ENCODE results near the gene ULK1.
A peak's percentile ranks its signal among the peaks of the same experiment; 100 is the strongest.
"Not testable (repeated sequence)": the region's sequence is repeated elsewhere in the genome, so short reads cannot be mapped to it uniquely, and the experiment has no call there.

ULK1 gene

DNA sequence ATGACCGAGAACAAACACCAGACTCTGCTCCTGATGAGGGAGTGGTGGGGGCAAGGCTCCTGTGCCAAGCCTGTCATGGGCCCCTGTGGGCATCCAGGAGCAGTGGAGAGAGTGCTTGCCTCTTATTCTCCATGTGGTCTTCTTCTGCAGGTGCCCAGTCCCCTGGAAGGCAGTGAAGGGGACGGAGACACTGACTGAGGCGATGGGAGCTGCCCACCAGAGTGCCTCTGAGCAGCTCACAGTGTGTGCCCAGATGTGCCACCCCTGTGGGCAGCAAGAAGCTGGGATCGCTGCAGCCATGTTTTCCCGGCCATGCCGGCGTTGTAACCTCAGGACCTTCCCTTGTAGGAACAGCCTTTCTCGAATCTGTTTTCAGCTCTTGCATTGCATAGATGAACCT lies 49.0 kb downstream of the ULK1 start:
- no peak for DNase-seq (ENCODE audit: low spot score)

DNA sequence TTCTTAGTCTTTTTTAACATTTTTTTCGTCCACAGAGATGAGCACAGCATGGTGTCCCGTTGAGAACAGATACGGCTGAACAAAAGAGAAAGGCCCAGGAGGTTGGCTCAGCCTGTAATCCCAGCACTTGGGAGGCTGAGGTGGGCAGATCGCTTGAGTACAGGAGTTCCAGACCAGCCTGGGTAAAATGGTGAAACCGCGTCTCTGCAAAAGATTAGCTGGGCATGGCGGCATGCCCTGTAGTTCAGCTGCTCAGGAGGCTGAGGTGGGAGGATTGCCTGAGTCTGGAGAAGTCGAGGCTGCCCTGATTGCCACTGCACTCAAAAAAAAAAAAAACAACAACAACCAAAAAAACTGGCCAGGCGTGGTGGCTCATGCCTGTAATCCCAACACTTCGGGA lies 49.5 kb downstream of the ULK1 start:
- DNase-seq (ENCODE audit: low spot score): no peak

DNA sequence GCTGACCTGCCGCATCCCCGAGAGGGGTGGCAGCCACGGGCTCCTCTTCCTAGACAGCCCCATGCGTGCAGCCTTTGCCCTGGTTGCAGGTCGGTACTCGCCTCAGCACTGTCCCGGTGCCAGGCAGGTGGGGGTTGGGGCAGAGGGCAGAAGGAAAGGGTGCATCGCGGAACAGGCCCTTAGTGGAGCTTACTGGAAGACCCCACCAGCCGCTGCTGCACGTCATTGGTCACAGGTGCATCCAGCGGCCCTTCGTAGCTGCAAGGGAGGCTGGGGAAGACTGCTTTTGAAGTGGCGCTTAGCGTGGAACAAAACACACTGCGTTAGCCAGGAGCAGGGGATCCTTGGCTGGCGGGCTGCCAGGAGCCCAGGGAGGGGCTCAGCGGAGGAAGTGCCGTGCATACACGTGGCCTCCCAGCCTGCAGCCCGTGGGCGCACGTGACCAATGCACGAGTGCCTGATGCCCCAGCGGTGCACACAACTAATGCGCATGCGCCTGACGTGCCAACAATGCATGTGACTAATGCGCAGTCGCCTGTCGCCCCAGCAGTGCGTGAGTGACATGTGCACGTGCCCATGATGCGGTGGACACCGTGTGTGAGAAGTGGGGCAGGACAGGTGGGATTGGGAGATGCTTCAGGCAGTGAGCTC lies 50.3 kb downstream of the ULK1 start:
- DNase-seq (ENCODE audit: low spot score): no peak

DNA sequence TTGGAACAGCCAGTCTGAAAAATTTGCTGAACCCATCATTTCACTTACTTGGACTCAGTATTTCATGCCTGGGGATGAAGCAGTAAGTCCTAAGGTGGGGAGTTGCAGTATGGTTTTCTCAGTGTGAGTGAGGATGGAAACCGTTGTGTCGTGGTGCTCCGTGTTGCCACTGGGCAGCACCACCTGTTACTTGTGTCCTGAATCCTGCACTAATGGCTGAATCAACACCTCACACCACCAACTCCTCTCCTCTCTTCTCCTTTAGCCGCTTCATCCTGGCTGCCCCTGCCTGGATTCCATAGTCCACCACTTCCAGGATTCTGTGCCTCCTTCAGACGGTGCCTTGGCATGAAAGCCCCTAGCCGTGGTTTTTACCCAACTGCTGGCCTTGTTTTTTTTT lies 52.3 kb downstream of the ULK1 start:
- DNase-seq (ENCODE audit: low spot score): no peak

DNA sequence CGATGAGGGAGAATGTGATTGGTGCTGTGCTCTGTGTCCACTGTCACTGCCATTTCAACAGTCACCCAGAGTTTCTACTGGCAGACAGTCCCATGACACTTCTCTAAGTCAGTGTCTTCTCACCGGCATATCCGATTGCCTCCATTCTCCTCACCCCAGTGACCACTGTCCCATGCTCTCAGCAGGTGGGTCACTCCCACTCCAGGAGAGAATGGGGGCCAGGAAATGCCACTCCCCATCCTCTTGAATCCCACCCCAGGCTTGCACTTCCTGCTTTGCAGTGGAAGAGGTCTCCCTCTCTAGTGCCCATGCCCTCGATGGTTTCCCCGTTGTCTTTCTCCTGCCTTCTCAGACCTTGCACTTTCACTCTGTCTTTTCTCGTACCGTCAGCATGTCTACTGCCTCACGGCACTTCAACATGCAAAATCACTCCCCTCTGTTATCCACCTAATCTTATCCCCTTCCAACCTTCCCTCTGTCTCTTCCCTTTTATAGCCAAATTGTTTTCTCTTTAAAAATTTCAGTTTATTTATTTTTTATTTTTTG lies 53.1 kb downstream of the ULK1 start:
- no peak for DNase-seq (ENCODE audit: low spot score)

DNA sequence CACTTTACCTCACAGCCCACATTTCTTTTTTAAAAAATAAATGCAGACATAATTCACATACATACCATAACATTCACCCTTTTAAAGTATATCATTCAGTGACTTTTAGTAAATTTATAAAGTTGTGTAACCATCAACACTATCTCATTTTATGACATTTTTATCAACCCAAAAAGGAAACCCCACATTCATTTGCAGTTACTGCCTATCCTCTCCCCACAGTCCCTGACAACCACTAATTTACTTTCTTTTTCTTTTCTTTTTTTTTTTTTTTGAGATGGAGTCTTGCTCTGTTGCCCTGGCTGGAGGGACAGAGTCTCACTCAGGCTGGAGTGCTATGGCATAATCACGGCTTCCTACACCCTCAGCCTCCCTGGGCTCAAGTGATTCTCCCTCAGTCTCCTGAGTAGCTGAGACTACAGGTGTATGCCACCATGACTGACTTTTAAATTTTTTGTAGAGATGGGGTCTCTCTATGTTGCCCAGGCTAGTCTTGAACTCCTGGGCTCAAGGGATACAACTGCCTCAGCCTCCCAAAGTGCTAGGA lies 53.8 kb downstream of the ULK1 start:
- no peak for DNase-seq (ENCODE audit: low spot score)

DNA sequence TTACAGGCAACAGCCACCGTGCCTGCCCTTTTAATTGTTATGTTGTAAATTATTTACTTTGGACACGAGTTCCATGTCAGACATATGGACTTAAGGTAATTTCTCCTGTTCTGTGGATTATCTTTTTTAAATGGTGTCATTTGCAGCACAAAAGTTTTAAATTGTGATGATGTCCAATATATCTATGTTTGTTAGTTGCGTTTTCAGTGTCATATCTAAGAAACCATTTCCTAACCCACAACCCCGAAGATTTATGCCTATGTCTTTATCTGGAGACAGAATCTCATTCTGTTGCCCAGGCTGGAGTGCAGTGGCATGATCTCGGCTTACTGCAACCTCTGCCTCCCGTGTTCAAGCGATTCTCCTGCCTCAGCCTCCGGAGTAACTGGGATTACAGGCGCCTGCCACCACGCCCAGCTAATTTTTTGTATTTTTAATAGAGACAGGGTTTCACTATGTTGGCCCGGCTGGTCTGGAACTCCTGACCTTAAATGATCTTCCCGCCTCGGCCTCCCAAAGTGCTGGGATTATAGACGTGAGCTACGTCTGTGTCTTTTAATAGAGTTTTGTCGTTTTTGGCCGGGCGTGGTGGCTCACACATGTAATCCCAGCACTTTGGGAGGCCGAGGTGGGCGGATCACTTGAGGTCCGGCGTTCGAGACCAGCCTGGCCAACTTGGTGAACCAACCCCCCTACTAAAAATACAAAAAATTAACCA lies 54.5 kb downstream of the ULK1 start:
- DNase-seq (ENCODE audit: low spot score): not testable (repeated sequence)

DNA sequence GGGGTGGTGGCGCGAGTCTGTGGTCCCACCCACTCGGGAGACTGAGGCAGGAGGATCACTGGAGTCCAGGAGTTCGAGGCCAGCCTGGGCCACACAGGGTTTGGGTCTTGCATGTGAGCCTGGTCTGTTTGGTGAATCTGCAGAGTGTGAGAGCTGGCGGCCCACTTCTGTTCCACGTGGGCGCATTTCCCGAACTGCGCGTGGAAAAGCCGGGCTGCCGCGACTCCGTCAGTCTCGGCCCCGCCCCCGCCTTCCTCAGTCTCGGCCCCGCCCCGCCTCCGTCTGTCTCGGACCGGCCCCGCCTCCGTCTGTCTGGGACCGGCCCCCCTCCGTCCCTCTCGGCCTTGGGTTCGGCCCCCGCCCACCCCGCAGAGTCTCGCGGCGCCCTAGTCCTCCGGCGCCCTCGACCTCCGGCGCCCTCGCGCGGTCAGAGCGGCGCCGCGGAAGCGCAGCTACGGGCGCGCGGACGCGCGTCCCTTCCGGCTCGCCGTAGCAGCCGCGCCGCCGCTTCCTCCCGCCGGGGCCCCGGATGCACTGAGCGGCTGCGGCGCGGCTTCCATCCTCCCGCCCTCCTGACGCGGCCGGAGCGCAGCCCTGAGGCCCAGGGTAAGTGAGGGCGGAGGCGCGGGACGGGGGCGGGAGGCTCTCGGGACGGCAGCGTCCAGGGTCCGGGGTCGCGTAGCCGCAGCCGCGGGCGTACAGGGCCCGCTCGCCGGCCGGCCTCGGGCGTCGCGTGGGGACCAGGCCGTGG lies 55.2 kb downstream of the ULK1 start, which contains the start of gene EP400:
Gene EP400 (plus strand): TSS at position 512 of the 751 bp plus-strand sequence. CDS start 10,678 bp downstream, outside the sequence.
- DNase-seq (ENCODE audit: low spot score): peak; percentile 96

DNA sequence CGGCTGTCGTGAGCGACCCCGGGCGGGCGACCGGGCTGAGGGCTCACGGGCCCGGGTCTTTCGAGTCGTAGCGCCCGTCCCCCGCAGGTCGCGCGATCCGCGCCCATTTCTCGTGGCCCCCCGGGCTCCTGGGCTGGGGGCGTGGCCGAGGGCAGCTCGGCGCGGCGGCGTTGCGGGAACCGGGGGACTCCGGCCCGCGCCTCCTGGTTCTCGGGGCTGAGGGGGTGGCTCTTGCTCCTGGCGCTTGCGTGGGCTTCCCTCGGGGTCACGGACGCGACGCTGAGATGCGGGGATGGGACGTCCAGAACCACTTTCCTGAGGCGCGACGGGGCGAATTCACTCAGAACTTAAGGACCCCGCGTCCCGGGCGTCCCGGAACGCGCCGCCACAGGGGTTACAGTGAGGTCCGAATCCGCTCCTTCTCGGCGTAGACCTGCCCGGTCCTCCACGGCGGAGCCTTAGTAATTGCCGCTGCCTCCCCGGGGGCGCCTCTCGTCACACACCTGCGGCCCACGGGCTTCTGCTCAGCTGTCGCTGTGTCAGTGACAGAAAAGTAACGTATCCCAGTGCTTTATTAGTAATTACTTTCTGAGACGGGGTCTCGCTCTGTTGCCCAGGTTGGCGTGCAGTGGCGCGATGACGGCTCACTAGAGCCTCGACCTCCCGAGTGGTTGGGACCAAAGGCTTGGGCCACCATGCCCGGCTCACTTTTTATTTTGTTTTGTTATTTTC lies 55.9 kb downstream of the ULK1 start:
- peak; percentile 48 for DNase-seq (ENCODE audit: low spot score)

DNA sequence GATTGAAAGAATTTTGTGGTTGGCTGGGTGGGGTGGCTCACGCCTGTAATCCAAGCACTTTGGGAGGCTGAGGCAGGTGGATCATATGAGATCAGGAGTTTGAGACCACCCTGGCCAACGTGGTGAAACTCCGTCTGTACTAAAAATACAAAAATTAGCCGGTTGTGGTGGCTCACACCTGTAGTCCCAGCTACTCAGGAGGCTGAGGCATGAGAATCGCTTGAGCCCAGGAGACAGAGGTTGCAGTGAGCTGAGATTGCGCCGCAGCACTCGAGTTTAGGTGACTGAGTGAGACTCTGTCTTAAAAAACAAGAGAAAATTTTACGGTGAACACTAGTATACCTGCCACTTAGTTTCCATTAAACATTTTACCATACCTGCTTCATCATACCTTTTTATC lies 59.4 kb downstream of the ULK1 start:
- DNase-seq (ENCODE audit: low spot score): not testable (repeated sequence)

DNA sequence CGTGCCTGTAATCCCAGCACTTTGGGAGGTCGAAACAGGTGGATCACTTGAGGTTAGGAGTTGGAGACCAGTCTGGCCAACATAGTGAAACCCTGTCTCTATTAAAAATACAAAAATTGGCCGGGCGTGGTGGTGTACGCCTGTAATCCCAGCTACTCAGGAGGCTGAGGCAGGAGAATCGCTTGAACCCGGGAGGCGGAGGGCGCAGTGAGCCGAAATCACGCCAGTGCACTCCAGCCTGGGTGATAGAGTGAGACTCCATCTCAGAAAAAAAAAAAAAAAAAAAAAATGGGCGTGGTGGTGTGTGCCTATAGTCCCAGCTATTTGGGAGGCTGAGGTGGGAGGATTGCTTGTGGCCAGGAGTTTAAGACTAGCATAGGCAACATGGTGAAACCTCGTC lies 60.0 kb downstream of the ULK1 start:
- not testable (repeated sequence) for DNase-seq (ENCODE audit: low spot score)

DNA sequence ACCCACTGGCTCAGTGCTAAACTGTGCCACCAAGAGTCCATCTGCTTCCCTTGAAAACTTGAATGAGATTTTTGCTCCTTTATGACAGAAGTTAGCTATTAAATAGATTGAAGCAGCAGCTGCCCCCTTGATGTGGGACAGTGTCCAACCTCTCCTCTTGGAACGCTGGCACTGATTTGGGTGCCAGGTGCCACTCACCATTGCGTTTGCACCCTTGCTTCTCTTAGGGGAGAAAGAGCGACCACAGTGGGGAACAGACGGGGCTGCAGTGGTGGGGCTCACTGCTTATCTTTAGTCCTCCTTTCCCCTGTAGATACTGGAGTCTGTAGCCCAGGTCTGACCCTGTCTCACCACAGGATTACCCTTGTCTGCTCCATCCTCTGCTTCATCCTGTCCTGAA lies 64.7 kb downstream of the ULK1 start:
- DNase-seq (ENCODE audit: low spot score): no peak

DNA sequence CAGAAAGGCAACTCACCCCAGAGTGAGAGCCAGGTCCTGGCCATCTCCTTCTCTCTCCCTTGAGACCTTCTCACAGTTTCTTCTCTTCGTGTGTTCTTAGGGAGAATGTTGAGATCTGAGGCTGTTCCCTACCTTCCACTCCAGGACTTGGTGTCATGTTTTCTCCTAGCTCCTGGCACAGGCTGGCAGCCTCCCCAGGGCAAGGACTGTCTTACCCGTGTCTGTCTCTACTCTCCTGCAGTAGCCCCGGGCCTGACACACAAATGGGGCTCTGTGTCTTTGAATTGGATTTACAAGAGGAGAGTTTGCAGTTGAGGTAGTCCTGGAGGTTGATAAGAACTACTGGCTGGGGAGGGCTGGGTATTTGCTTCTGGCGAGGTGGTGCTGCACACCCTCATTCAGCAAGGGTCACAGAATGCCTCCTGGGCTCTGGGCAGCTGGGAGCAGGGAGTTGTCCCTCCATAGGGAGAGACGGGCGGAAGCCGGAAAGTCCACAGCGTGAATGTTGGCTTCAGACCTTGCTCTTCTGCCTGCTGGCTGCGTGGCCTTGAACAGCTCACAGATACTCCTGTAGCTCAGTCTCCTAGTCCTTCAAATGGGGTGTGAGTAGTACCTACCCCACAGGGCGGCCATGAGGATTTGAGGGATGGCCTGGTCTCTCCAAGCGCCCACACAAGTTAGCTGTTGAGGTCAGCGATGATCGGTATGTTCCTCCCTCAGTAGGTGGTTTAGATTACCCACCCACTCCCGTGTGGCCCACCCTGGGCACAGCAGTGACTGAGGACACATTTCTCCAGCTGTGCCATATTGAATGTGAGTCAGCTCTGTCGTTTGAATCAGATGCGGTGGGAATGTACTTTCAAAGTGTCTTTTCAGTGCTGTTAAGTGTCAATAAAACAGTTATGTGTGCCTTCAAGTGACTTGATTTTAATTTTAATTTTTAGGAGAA lies 65.5 kb downstream of the ULK1 start:
- DNase-seq (ENCODE audit: low spot score): no peak

DNA sequence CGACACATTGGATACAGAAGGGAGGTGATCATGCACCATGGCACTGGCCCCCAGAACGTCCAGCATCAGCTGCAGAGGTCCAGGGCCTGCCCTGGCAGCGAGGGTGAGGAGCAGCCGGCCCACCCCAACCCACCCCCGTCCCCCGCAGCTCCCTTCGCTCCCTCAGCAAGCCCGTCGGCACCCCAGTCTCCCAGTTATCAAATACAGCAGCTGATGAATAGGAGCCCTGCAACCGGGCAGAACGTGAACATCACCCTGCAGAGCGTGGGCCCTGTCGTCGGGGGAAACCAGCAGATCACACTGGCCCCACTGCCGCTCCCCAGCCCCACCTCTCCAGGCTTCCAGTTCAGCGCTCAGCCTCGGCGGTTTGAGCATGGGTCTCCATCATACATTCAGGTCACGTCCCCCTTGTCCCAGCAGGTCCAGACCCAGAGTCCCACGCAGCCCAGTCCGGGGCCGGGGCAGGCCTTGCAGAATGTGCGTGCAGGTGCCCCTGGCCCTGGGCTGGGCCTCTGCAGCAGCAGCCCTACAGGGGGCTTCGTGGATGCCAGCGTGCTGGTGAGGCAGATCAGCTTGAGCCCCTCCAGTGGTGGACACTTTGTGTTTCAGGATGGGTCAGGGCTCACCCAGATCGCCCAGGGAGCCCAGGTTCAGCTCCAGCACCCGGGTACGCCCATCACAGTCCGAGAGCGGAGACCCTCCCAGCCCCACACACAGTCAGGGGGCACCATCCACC lies 66.3 kb downstream of the ULK1 start:
- DNase-seq (ENCODE audit: low spot score): not testable (repeated sequence)

DNA sequence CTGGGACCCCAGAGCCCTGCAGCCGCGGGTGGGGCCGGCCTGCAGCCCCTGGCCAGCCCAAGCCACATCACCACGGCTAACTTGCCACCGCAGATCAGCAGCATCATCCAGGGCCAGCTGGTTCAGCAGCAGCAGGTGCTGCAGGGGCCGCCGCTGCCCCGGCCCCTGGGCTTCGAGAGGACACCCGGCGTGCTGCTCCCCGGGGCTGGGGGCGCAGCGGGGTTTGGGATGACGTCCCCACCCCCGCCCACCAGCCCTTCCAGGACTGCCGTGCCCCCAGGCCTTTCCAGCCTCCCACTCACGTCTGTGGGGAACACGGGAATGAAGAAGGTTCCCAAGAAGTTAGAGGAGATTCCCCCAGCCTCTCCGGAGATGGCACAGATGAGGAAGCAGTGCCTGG lies 66.9 kb downstream of the ULK1 start:
- not testable (repeated sequence) for DNase-seq (ENCODE audit: low spot score)

DNA sequence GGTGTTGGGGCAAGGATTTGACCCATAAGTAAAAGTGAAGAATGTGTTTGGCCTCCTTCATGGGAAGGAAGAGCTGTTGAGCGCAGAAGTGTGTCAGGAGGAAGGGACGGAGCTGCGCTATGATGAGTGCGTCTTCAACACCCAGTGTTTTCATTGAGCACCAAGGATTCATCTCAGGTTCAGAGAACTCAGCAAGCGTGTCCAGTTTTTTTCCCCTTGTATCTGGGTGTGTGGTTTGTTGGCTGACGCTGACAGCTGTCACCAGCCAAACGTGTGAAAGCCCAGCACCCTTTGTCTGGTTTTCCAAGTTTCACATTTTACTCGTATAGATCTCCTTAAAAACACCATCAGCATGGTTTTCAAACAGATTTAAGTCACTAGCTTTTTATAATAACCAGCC lies 67.6 kb downstream of the ULK1 start:
- DNase-seq (ENCODE audit: low spot score): no peak

DNA sequence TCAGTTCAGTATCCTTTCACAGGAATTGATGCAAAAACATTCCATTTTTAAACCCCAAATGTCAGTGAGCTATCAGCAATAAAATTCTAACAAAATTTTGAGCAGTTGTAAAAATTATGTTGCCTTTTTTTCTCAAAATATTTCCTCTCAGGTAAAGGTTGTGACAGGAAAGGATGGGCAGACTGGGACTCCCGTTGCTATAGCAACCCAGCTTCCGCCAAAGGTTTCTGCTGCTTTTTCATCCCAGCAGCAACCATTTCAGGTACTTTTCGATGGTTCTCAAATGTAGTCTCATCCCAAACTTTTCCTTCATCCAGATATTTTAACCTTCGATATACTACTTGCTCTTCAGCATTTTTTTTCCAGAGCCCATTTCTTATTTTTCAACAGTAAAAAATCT lies 69.0 kb downstream of the ULK1 start:
- DNase-seq (ENCODE audit: low spot score): no peak

DNA sequence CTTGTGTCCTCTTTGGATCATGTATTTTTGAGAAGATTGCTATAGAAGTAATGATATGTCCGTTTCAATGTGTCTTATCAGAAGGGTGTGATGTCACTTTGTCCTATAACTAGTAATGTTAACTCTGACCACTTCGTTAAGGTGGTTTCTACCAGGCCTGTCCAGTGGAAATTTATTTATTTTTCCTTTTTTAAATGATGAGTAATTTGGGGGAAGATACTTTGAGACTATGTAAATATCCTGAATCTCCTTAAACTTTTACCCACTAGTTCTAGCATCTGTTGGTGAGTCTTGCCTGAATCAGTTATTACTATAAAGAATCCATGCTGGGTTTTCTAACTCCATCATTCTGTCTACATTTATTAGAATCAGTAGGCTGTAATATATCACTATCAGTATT lies 70.7 kb downstream of the ULK1 start:
- no peak for DNase-seq (ENCODE audit: low spot score)

DNA sequence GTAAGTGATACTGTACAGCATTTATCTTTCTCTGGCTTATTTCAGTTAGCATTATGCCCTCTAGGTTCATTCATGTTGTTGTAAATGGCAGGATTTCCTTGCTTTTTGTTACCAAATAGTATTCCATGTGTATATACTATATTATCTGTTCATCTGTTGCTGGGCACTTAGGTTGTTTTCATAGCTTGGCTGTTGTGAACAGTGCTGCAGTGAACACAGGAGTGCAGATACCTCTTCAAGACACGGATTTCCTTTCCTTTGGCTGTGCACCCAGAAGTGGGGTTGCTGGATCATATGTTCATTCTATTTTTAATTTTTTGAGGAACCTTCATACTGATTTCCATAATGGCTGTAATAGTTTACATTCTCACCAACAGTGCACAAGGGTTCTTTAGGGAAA lies 76.8 kb downstream of the ULK1 start:
- DNase-seq (ENCODE audit: low spot score): no peak
